22Rv1 (cell line): ENCODE measurements around the gene PROSER2.

Source experiments
- ZFX ChIP-seq: fragments of 450-650 bp; IDR thresholded peaks from 2 replicates; pipeline ENCODE4 v1.6.1; 2017; ENCODE audit warnings: antibody characterized with exemption, borderline replicate concordance
- TF ChIP-seq, protein P1 (sequence below): fragments of 450-650 bp; IDR thresholded peaks from 2 replicates; pipeline ENCODE4 v1.5.1; 2017; ENCODE audit warnings: mild to moderate bottlenecking

DNA sequence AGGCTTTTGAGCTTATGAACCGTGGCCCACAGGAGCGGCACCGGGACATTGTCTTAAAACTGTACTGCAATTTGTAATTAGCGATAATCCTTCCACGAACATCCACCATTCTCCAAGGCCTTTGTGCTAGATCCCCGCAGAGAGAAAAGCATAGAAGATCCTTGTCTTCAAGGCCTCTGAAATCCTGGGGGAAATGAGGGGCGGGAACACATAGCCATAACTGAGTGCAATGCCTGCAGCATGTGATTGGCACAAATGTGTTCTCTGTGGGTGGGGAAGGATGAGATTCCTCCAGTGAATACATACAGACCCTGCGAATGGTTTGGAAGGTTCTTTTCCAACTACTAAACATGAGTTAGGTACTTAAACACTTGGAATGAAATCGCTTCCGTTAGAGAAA, 25.9 kb upstream of the PROSER2 start:
- TF ChIP-seq, protein P1, sequence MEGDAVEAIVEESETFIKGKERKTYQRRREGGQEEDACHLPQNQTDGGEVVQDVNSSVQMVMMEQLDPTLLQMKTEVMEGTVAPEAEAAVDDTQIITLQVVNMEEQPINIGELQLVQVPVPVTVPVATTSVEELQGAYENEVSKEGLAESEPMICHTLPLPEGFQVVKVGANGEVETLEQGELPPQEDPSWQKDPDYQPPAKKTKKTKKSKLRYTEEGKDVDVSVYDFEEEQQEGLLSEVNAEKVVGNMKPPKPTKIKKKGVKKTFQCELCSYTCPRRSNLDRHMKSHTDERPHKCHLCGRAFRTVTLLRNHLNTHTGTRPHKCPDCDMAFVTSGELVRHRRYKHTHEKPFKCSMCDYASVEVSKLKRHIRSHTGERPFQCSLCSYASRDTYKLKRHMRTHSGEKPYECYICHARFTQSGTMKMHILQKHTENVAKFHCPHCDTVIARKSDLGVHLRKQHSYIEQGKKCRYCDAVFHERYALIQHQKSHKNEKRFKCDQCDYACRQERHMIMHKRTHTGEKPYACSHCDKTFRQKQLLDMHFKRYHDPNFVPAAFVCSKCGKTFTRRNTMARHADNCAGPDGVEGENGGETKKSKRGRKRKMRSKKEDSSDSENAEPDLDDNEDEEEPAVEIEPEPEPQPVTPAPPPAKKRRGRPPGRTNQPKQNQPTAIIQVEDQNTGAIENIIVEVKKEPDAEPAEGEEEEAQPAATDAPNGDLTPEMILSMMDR, result no peak
- TF ChIP-seq ZFX, result no peak
